Measurements from ENCODE around the gene DDX28. TPM values are rescaled to one million over a fixed set of nuclear protein-coding genes. Genes with fewer than 3 reads are reported as not detected.
A peak's percentile ranks its signal among the peaks of the same experiment; 100 is the strongest.

The DDX28 gene
- total and polyA plus RNA-seq, 9 of the 15 experiments (the other 6 are each of a cell fraction or from before 2014, with no cell fraction given) = 2.8 to 24.5 (median 15.9) TPM

DNA sequence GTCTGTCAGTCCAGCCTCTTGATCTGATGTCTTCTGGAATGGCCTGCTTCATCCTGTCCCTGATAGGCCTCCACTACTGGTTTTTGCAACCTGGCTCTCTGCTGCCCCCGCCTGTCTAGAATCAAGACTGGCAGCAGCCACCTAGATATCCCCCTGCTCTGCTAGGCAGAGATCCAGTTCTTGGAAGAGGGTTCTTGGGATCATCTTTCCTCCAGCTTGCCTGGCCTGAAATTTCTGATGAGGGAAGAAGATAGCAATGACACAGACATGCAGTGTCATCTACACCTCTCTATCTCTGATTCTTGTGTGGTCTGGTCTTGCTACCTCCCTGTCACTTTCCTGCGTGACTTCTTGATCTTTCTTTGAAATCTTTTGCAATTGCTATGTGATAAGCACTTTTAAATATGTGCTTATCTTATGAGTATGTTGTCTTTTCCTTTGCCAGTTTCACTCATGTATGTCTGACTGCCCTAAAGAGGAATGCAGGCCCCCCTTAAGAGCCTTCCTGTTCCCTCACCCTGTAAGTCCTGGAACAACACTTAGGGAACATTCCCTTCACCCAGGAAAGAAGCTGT lies 41.8 kb upstream of the DDX28 start (continued):
- TF ChIP-seq, protein P1, sequence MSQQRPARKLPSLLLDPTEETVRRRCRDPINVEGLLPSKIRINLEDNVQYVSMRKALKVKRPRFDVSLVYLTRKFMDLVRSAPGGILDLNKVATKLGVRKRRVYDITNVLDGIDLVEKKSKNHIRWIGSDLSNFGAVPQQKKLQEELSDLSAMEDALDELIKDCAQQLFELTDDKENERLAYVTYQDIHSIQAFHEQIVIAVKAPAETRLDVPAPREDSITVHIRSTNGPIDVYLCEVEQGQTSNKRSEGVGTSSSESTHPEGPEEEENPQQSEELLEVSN (IDR thresholded peaks at IDR 0.05; ENCODE audit: borderline replicate concordance in 1 of 2, extremely low read depth in 1 of 2, insufficient read depth in 1 of 2, insufficient read length in 1 of 2, low read depth in 1 of 2, low read length in 1 of 2, poor library complexity in 1 of 2, severe bottlenecking in 1 of 2) = no peak
- peak; percentile 34; the same call in 1 of the 2 replicates for TF ChIP-seq NBN (IDR thresholded peaks at IDR 0.05; ENCODE audit: low read depth)
- peak; percentile 55 for TF ChIP-seq C11orf30 (IDR thresholded peaks at IDR 0.05; ENCODE audit: low read depth)
- no peak for TF ChIP-seq RERE (CRISPR knock-in tag; IDR thresholded peaks at IDR 0.05; ENCODE audit: borderline replicate concordance)
- peak; percentile 32 for TF ChIP-seq HNRNPLL (IDR thresholded peaks at IDR 0.05; ENCODE audit: low read depth, low read length, poor library complexity, severe bottlenecking)
- TF ChIP-seq LCOR (CRISPR knock-in tag; IDR thresholded peaks at IDR 0.05) = no peak
- TF ChIP-seq HMGN3 (IDR thresholded peaks at IDR 0.05; ENCODE audit: borderline replicate concordance, extremely low read depth, insufficient read length, low read depth, low read length) = no peak
- no peak for TF ChIP-seq ZNF511 (CRISPR knock-in tag; IDR thresholded peaks at IDR 0.05)
- no peak for TF ChIP-seq SREBF2 (CRISPR knock-in tag; IDR thresholded peaks at IDR 0.05)
- TF ChIP-seq RB1 (IDR thresholded peaks at IDR 0.05; ENCODE audit: low read depth) = peak; percentile 38; the same call in 1 of the 2 replicates
- TF ChIP-seq MTA1 (IDR thresholded peaks at IDR 0.05; ENCODE audit: borderline replicate concordance) = peak; percentile 89; the same call in 1 of the 2 replicates
- peak; percentile 68; the same call in 1 of the 2 replicates for TF ChIP-seq HDAC2 (IDR thresholded peaks at IDR 0.05)
- peak; percentile 65 for TF ChIP-seq ARID1B (IDR thresholded peaks at IDR 0.05)
- TF ChIP-seq, protein P2, sequence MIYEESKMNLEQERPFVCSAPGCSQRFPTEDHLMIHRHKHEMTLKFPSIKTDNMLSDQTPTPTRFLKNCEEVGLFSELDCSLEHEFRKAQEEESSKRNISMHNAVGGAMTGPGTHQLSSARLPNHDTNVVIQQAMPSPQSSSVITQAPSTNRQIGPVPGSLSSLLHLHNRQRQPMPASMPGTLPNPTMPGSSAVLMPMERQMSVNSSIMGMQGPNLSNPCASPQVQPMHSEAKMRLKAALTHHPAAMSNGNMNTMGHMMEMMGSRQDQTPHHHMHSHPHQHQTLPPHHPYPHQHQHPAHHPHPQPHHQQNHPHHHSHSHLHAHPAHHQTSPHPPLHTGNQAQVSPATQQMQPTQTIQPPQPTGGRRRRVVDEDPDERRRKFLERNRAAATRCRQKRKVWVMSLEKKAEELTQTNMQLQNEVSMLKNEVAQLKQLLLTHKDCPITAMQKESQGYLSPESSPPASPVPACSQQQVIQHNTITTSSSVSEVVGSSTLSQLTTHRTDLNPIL (CRISPR knock-in tag; IDR thresholded peaks at IDR 0.05) = no peak
- TF ChIP-seq PBX2 (CRISPR knock-in tag; IDR thresholded peaks at IDR 0.05; ENCODE audit: low read depth) = no peak
- TF ChIP-seq PBX2 (tag; conservative IDR thresholded peaks at IDR 0.05; ENCODE audit: low read depth) = 0 out of 2 replicates have a peak, but pooled peaks have one; percentile 6

Measured in K562 (cell line).